Panc1 (cell line): Measurements from ENCODE around the gene GRIK1.

Experiments
- POLR2AphosphoS5 ChIP-seq: IDR thresholded peaks from 2 replicates; pipeline ENCODE4 v1.6.1; 2012; ENCODE audit warnings: mild to moderate bottlenecking, low read depth, low read length, moderate library complexity
- REST ChIP-seq, 2 experiments: IDR thresholded peaks; 2 replicates each; pipeline ENCODE4 v1.6.1; 2011 to 2012; ENCODE audit warnings: low read depth in 2 of 2, control low read depth in 1 of 2, low read length in 1 of 2, mild to moderate bottlenecking in 1 of 2, moderate library complexity in 1 of 2; ENCODE audit not compliant: insufficient read depth in 1 of 2
- TCF7L2 ChIP-seq: IDR thresholded peaks from 2 replicates; pipeline ENCODE4 v1.6.1; 2011; ENCODE audit warnings: mild to moderate bottlenecking, low read depth, low read length, inconsistent platforms
- TF ChIP-seq, protein P1 (sequence below): fragments of 450-650 bp; IDR thresholded peaks from 2 replicates; pipeline ENCODE4 v1.5.1; 2017; ENCODE audit warnings: mild to moderate bottlenecking

- TF ChIP-seq, protein P1, sequence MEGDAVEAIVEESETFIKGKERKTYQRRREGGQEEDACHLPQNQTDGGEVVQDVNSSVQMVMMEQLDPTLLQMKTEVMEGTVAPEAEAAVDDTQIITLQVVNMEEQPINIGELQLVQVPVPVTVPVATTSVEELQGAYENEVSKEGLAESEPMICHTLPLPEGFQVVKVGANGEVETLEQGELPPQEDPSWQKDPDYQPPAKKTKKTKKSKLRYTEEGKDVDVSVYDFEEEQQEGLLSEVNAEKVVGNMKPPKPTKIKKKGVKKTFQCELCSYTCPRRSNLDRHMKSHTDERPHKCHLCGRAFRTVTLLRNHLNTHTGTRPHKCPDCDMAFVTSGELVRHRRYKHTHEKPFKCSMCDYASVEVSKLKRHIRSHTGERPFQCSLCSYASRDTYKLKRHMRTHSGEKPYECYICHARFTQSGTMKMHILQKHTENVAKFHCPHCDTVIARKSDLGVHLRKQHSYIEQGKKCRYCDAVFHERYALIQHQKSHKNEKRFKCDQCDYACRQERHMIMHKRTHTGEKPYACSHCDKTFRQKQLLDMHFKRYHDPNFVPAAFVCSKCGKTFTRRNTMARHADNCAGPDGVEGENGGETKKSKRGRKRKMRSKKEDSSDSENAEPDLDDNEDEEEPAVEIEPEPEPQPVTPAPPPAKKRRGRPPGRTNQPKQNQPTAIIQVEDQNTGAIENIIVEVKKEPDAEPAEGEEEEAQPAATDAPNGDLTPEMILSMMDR: no peak
- TF ChIP-seq POLR2AphosphoS5 (no peak), REST (IDR thresholded peaks at IDR 0.05; ENCODE audit: insufficient read depth in 1 of 2, low read depth in 2 of 2, low read length in 1 of 2) (no peak), TCF7L2 (no peak)
Measured at GRCh38 chr21:29817450-29817849, 122.3 kb downstream of the GRIK1 start.
